GM12892 (cell line): ENCODE measurements around the gene CDK12. TPM values are rescaled to one million over a fixed set of nuclear protein-coding genes. Genes with fewer than 3 reads are reported as not detected.
A peak's percentile ranks its signal among the peaks of the same experiment; 100 is the strongest.
"Not testable (repeated sequence)": the region's sequence is repeated elsewhere in the genome, so short reads cannot be mapped to it uniquely, and the experiment has no call there.

ENCODE experiments used
- DNase-seq: peaks from one replicate; pipeline ENCODE4 v3.0.0; 2011; ENCODE audit not compliant: insufficient read length
- FAIRE-seq: peaks from 2 replicates; lab custom pipeline; 2011; peaks lifted over from hg19 to GRCh38; lab: Jason Lieb, UNC
- POLR2A ChIP-seq: IDR thresholded peaks from 2 replicates; pipeline ENCODE4 v1.6.1; 2011; ENCODE audit warnings: low read depth, low read length, control low read depth
- POLR2AphosphoS5 ChIP-seq: IDR thresholded peaks from 2 replicates; pipeline ENCODE4 v1.6.1; 2011; ENCODE audit warnings: low read depth, low read length, control low read depth
- TAF1 ChIP-seq: IDR thresholded peaks from 2 replicates; pipeline ENCODE4 v1.6.1; 2011; ENCODE audit warnings: low read depth, mild to moderate bottlenecking, control low read depth, low read length, borderline replicate concordance
- polyA plus RNA-seq: library from polyadenylated mRNA; unstranded; fragments of >200 nt; gene quantifications from one replicate; pipeline ENCODE4 v1.2.1, GENCODE V29; 2012; ENCODE audit warnings: missing spikeins, inconsistent platforms; ENCODE audit not compliant: missing spikeins

The CDK12 gene
- 24.3 TPM for polyA plus RNA-seq

GRCh38 chr17:39461113-39461925 lies at the start of gene CDK12:
TSS of gene CDK12 (plus strand) at chr17:39461486. CDS start at chr17:39462072, 586 bp downstream.
- peak; percentile 93 for DNase-seq
- peak; percentile 95 for FAIRE-seq
- TF ChIP-seq TAF1 = peak; percentile 93
- peak; percentile 98 for TF ChIP-seq POLR2A
- TF ChIP-seq POLR2AphosphoS5 = peak; percentile 98

GRCh38 chr17:39416141-39416540 lies 45.1 kb upstream of the CDK12 start:
- DNase-seq (no peak), FAIRE-seq (no peak)
- no peak for TF ChIP-seq POLR2AphosphoS5
- TF ChIP-seq POLR2A = no peak
- TF ChIP-seq TAF1 = no peak

- FAIRE-seq (no peak), DNase-seq (no peak)
- no peak for TF ChIP-seq POLR2AphosphoS5
- TF ChIP-seq TAF1 = no peak
- no peak for TF ChIP-seq POLR2A
These were observed 31.7 kb upstream of the CDK12 start for GRCh38 chr17:39429600-39429999.

- FAIRE-seq, DNase-seq: not testable (repeated sequence)
These were observed 21.4 kb upstream of the CDK12 start for GRCh38 chr17:39439868-39440267.

GRCh38 chr17:39443326-39443725 lies 18.0 kb upstream of the CDK12 start:
- FAIRE-seq = no peak

DNA sequence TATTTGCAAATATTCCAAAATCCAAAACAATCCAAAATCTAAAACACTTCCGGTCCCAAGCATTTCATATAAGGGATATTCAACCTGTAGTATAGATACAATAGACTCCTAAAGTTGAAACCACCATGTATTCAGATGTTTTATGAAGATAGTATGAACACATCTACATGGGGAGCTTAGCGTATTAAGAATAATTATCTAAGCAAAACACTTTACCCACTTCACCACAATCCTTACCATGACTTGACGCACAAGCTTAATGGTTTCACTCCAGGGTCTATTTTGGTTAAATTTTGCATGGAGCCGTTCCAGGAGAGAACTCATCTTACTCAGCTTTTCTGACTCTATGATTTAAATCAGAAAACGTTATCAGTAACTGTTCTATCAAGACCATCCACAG lies 13.7 kb upstream of the CDK12 start:
- FAIRE-seq (no peak), DNase-seq (no peak)
- no peak for TF ChIP-seq POLR2AphosphoS5
- TF ChIP-seq TAF1 = no peak
- TF ChIP-seq POLR2A = no peak

More at GRCh38 chr17:39443326-39443725, 18.0 kb upstream of the CDK12 start:
- no peak for TF ChIP-seq POLR2A
- TF ChIP-seq POLR2AphosphoS5 = no peak
- no peak for TF ChIP-seq TAF1
- no peak for DNase-seq

GRCh38 chr17:39450051-39450450 lies 11.2 kb upstream of the CDK12 start:
- DNase-seq (no peak), FAIRE-seq (no peak)
- TF ChIP-seq POLR2AphosphoS5 (no peak), TAF1 (no peak), POLR2A (no peak)

DNA sequence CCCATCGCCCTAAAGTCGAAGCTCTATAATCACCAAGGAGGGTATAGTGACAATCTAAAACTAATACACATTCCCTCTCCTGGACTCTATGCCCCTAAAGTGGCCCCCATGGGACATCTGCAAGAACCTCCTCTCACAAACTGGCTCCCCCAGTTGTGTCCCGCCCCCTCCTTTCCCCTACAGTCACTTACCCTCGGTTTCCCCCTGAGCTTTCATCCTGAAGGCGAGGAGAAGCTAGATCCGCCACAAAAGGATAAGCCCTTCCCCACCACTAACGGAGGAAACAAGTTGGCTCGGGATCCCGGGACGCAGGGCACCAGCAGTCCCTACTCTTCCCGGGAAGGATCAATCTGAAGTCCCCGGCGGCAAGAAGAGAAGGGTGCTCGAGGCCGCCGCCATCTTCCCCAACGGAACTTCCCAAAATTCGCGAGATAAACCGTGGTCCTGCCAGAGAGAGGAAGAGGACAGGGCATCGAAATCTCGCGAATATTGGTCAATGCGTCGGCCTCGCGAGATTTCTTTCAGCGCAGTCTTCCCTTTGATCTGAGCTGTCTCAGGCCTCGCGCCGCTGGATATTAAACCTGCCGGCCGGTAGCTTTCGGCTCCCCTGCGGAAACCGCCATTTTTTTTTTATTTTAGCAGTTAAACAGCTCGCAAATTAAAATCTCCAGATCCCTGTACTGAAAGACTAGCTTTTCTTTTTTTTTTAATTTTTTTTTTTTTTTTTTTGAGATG lies 10.3 kb upstream of the CDK12 start, which contains the start of gene MED1:
MED1 (minus strand) TSS at position 417 of the 735 bp plus-strand sequence; CDS start at position 216, 201 bp downstream.
- DNase-seq (peak; percentile 90), FAIRE-seq (peak; percentile 88)
- TF ChIP-seq POLR2AphosphoS5 = peak; percentile 83
- peak; percentile 92; the same call in 1 of the 2 replicates for TF ChIP-seq TAF1
- peak; percentile 92 for TF ChIP-seq POLR2A

DNA sequence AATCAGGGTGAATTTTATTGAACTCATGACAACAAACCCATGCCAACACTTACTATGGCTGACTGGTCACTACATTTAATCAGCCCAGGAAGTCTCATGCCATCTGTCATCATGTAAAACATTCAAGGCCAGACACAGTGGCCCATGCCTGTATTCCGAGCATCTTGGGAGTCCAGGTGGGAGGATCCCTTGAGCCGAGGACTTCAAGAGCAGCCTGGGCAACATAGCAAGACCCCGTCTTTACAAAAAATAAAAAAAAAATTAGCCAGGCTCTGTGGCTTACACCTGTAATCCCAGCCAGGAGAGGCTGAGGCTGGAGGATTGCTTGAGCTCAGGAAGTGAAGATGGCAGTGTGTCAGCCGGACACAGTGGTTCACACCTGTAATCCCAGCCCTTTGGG lies 5.4 kb upstream of the CDK12 start:
- TF ChIP-seq POLR2AphosphoS5 (no peak), TAF1 (no peak), POLR2A (no peak)
- FAIRE-seq (no peak), DNase-seq (no peak)

GRCh38 chr17:39461926-39462569 lies 762 bp downstream of the CDK12 start:
- peak; percentile 33 for FAIRE-seq
- no peak for DNase-seq
- TF ChIP-seq POLR2AphosphoS5 = no peak
- TF ChIP-seq TAF1 = no peak
- TF ChIP-seq POLR2A = no peak; the same call in 1 of the 2 replicates

- FAIRE-seq = no peak
- TF ChIP-seq POLR2AphosphoS5 = peak; percentile 42; the same call in 1 of the 2 replicates
- TF ChIP-seq TAF1 = no peak
- DNase-seq = no peak
These were observed 1.5 kb downstream of the CDK12 start for GRCh38 chr17:39462631-39463375.

GRCh38 chr17:39464639-39465181 lies 3.4 kb downstream of the CDK12 start:
- FAIRE-seq, DNase-seq: not testable (repeated sequence)

- not testable (repeated sequence) for DNase-seq, FAIRE-seq
These were observed 7.3 kb downstream of the CDK12 start for GRCh38 chr17:39468610-39469009.
